ENCODE results near the gene SLC5A11.
"Not testable (repeated sequence)": the region's sequence is repeated elsewhere in the genome, so short reads cannot be mapped to it uniquely, and the experiment has no call there.

Gene SLC5A11, protein sequence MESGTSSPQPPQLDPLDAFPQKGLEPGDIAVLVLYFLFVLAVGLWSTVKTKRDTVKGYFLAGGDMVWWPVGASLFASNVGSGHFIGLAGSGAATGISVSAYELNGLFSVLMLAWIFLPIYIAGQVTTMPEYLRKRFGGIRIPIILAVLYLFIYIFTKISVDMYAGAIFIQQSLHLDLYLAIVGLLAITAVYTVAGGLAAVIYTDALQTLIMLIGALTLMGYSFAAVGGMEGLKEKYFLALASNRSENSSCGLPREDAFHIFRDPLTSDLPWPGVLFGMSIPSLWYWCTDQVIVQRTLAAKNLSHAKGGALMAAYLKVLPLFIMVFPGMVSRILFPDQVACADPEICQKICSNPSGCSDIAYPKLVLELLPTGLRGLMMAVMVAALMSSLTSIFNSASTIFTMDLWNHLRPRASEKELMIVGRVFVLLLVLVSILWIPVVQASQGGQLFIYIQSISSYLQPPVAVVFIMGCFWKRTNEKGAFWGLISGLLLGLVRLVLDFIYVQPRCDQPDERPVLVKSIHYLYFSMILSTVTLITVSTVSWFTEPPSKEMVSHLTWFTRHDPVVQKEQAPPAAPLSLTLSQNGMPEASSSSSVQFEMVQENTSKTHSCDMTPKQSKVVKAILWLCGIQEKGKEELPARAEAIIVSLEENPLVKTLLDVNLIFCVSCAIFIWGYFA

DNA sequence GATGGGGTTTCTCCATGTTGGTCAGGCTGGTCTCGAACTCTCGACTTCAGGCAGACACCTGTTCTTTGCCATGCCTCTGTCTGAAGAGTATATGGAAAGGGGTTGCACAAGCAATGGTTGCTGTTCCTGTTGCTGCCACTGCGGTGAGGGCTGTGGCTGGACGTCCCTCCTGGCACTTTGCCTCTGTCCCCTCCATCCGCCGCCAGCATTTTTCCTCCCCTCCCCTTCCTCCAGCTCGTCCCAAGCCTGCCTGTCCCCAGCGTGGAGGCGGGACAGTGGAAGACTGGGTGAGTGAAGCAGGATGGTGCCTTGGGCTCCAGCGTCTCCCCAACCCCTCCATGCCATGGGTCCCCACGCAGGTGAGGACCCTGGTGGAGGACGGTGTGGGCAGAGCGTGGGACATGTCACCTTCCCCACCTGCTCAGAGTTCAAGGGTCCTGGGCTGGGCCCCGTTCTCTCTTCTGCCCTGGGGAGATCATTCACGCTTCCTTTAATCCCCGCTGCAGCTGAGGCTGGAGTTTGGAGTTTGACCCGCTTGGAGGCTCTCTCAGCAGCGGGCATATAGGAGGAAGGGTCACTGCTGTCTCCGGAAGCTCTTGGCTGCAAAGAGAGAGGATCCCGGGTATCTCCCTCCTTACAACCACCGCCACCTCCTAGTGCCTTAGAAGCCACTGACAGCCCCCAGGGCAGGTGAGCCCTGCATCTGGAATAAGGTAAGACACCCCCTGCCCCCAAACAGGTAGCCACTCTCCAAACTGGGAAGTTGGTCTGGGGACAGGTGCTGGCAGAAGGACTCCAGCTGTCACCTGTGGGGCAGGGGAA is at the start of gene SLC5A11:
Gene SLC5A11, plus strand, starts transcription at position 238 of the 822 bp plus-strand sequence. CDS start 12,681 bp downstream, outside the sequence.
- TF ChIP-seq, protein P1, sequence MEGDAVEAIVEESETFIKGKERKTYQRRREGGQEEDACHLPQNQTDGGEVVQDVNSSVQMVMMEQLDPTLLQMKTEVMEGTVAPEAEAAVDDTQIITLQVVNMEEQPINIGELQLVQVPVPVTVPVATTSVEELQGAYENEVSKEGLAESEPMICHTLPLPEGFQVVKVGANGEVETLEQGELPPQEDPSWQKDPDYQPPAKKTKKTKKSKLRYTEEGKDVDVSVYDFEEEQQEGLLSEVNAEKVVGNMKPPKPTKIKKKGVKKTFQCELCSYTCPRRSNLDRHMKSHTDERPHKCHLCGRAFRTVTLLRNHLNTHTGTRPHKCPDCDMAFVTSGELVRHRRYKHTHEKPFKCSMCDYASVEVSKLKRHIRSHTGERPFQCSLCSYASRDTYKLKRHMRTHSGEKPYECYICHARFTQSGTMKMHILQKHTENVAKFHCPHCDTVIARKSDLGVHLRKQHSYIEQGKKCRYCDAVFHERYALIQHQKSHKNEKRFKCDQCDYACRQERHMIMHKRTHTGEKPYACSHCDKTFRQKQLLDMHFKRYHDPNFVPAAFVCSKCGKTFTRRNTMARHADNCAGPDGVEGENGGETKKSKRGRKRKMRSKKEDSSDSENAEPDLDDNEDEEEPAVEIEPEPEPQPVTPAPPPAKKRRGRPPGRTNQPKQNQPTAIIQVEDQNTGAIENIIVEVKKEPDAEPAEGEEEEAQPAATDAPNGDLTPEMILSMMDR (IDR thresholded peaks at IDR 0.05; ENCODE audit: control insufficient read depth, extremely low read depth, insufficient read depth), result no peak
- no peak for DNase-seq (ENCODE audit: low read depth)
- H3K4me3 ChIP-seq (ENCODE audit: low read depth, low read length), result no peak within 1 kb of the TSS

DNA sequence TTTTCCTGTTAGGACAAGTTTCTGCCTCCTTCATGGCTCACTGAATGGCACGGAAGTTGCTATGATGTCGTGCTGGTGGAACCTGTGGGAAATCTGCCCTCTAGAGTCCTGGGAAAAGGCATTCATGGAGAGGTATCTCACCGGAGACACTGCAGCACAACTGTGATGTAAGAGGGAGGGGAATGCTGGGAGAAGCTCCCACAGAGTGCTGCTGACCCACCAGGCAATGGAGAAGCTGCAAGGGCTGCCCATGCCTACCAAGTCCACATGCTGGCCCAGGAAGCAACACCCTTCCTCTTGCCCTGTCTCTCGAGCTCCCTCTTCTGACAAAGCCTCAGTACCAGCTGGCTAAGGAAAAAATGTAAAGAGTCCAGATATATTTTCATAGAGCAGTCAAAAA is 45.2 kb upstream of the SLC5A11 start:
- no peak overlapping the region for H3K4me3 ChIP-seq (ENCODE audit: low read depth, low read length)
- TF ChIP-seq, protein P1 (IDR thresholded peaks at IDR 0.05; ENCODE audit: control insufficient read depth, extremely low read depth, insufficient read depth), result peak; percentile 69
- DNase-seq (ENCODE audit: low read depth), result no peak

DNA sequence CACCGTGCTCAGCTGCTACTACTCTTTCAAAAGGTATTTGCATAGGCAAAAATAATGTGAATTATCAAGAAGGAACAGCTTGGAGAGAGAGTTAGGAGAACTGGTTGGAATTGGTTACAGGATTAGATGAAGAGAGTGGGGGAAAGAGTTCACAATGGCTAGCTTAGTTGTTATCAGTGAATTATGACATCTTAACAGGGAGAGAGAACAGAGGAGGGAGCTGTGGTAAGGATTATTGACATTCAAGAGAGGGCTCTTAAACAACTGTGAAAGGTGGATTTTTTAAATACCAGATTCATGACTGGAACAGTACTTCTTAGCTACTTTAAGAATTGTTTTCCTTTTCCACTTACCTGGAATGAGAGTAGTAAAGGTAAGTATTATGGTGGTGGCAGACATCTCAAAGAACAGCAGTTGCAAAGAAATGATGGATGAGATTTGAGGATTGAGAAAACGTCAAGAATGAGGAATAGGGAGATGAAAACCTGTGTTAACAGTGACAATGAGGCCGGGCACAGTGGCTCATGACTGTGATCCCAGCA is 43.9 kb upstream of the SLC5A11 start:
- no peak overlapping the region for H3K4me3 ChIP-seq (ENCODE audit: low read depth, low read length)
- TF ChIP-seq, protein P1 (IDR thresholded peaks at IDR 0.05; ENCODE audit: control insufficient read depth, extremely low read depth, insufficient read depth), result no peak
- DNase-seq (ENCODE audit: low read depth), result no peak

DNA sequence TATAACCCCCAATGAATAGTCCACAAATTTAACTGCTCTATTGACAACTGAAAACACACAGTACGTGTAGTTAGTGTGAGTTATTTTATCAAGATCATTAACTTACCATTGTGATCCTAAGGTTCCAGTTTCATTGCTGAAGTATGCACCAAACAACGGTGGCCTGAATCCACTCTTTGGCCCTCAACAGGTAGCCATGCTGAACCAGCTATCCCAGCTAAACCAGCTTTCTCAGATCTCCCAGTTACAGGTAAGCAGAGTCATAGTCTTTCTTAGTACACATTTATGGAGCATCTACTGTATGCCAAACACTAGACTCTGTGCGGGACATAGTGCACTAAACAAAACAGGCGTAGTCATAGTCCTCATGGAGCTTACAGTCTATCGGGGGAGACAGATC is 40.3 kb upstream of the SLC5A11 start:
- DNase-seq (ENCODE audit: low read depth), result no peak
- TF ChIP-seq, protein P1 (IDR thresholded peaks at IDR 0.05; ENCODE audit: control insufficient read depth, extremely low read depth, insufficient read depth), result no peak
- no peak overlapping the region for H3K4me3 ChIP-seq (ENCODE audit: low read depth, low read length)

DNA sequence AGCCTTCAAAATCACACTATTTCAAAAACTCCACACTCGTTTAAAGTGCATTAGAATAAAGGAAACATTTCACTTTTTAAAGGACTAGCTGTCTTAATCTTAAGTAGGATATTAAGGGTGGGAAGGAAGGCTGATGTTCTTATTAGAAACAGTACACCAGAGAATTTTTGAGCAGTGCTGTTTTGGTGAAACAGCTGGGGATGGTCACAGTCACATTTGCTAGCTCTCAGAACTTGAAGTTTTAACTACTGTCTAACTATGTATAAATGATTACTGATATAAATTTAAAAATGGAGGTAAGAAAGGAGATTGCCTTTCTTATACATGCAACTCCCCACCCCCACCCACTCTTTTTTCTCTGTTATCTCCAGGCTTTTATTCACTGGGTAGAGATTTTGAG is 38.5 kb upstream of the SLC5A11 start:
- DNase-seq (ENCODE audit: low read depth), result no peak
- H3K4me3 ChIP-seq (ENCODE audit: low read depth, low read length), result no peak overlapping the region
- TF ChIP-seq, protein P1 (IDR thresholded peaks at IDR 0.05; ENCODE audit: control insufficient read depth, extremely low read depth, insufficient read depth), result no peak

DNA sequence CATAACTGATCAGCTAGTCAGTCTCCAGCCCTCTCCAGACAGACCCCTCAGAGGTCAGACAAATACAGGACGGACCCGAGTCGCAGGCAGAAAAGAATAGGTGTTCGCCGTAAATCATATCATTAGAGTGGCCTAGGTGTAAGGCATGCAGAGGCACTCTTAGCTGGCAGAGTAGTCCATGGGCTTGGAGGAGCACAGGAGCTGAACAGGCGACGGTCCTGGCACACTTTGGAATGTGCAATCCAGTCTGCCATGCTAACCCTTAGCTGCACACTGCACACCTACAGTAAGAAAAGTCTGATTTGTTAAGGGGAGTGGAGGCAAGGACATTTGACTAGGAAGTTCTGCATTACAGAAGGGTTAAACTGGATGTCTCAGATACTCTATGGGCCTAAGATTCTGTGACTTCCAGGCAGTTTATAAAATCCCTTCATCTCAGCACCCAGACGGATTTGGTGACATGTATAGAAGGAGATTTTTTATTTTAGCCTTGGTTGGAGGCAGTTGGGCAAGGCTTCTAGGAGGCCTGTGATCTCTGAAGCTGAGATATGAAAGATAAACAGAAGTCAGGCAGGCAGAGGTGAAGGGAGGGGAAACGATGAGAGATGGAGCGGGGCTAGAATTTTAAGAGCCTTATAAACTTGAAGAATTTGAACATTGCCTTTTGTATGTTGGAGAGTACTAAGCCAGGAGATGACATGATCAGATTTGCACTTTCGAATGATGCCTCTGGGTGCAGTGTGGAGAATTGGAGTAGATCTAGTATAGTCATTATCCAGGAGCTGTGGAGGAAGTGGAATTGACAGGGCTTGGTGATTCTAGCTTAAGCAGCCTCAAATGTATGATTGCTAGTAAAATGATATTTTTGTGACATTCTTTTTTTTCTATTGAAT is 34.6 kb upstream of the SLC5A11 start:
- DNase-seq (ENCODE audit: low read depth), result no peak
- TF ChIP-seq, protein P1 (IDR thresholded peaks at IDR 0.05; ENCODE audit: control insufficient read depth, extremely low read depth, insufficient read depth), result no peak

DNA sequence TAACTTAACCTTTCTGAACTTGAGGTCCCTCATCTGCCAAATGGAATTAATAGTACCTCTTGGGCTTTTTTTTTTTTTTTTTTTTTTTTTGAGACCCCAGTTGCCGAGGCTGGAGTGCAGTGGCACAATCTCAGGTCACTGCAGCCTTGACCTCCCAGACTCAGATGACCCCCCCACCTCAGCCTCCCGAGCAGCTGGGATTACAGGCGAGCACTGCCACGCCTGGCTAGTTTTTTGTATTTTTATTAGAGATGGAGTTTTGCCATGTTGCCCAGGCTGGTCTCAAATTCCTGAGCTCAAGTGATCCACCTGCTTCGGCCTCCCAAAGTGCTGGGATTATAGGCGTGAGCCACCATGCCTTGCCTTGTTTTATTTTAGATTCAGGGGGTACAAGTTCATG is 33.0 kb upstream of the SLC5A11 start:
- H3K4me3 ChIP-seq (ENCODE audit: low read depth, low read length); DNase-seq (ENCODE audit: low read depth): not testable (repeated sequence)

More for the DNA sequence above, 34.6 kb upstream of the SLC5A11 start:
- H3K4me3 ChIP-seq (ENCODE audit: low read depth, low read length), result no peak overlapping the region
